Heart left ventricle (tissue), 13 donors: ENCODE data around the gene PARM1.

ENCODE experiments used
- POLR2A ChIP-seq, 2 donors: fragments of 450-650 bp; IDR thresholded peaks; one replicate each; pipeline ENCODE4 v1.6.1; 2017; ENCODE audit warnings: antibody characterized with exemption in 2 of 2, mild to moderate bottlenecking in 2 of 2, moderate library complexity in 2 of 2
- TF ChIP-seq, protein P1 (sequence below), 12 donors: fragments of 200-600 bp; sonication (generic) in 4 of 12; IDR thresholded peaks; one replicate each; pipeline versions ENCODE4 v1.5.0 to v1.8.0; 2018 to 2022; ENCODE audit warnings: antibody characterized with exemption in 12 of 12, mild to moderate bottlenecking in 5 of 12
- donor health status: ischemic (EF 13 %, LVEDD 7.1; RV severe dilation, severe dysfunction).
- donor health status: DM: no; HTN: yes; CAD: no.
- donor health status: DM: no; HTN: no; CAD: no.
- donor health status: ischemic (EF 25% LVEDD 6.9; RV normal size, moderate dysfunction).
- donor health status: ischemic (EF 25% LVEDD 5.7; RV mildly dilated, moderate dysfunction).
- donor health status: ischemic (EF 35%, LVEDD 5.7; RV mildly dilated, moderate dysfunction).
- donor health status: nonischemic (EF 11% LVEDD 7.7; RV severe dilation, severe dysfunction).
- donor health status: DM: yes; HTN: yes; CAD: no.
- donor health status: PGD.
- donor health status: ischemic (EF 29% LVEDD 5.4; RV normal size, mild dysfunction).
- donor health status: nonischemic (EF 23%, LVEDD 6.1; RV moderate dilation, normal function).

DNA sequence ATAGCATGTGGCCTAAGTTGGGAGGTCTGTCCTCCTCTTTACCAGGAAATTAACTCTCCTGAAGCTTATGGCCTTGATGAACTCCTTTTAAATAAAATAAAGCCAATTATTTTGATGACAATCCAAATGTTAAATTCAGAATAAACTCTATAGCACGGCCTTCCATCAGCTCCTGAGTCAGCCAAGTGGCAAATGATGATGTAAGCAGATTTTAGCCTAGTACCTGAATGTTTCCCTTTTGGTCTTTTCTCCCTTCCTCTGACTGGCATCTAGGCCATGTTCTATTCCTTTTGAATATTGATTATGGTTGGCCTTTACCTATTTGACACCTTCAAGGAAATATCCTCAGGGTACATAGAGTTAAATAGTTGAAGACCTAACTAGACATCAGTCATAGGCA lies 76.2 kb downstream of the PARM1 start:
- TF ChIP-seq, protein P1, sequence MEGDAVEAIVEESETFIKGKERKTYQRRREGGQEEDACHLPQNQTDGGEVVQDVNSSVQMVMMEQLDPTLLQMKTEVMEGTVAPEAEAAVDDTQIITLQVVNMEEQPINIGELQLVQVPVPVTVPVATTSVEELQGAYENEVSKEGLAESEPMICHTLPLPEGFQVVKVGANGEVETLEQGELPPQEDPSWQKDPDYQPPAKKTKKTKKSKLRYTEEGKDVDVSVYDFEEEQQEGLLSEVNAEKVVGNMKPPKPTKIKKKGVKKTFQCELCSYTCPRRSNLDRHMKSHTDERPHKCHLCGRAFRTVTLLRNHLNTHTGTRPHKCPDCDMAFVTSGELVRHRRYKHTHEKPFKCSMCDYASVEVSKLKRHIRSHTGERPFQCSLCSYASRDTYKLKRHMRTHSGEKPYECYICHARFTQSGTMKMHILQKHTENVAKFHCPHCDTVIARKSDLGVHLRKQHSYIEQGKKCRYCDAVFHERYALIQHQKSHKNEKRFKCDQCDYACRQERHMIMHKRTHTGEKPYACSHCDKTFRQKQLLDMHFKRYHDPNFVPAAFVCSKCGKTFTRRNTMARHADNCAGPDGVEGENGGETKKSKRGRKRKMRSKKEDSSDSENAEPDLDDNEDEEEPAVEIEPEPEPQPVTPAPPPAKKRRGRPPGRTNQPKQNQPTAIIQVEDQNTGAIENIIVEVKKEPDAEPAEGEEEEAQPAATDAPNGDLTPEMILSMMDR (IDR thresholded peaks at IDR 0.05): no peak
- TF ChIP-seq POLR2A (IDR thresholded peaks at IDR 0.05): no peak
